Transverse colon (tissue), 4 donors: Measurements from ENCODE around the gene LIG4.

ENCODE experiments used
- CTCF ChIP-seq, 5 experiments: fragments of 200-600 bp in 3 of 5; fragments of 450-650 bp in 2 of 5; sonication (generic) in 3 of 5; IDR thresholded peaks; 1 replicate in 2 of 5; 2 replicates in 3 of 5; pipeline ENCODE4 v1.5.1; 2016 to 2017; ENCODE audit warnings: antibody characterized with exemption in 5 of 5, inconsistent platforms in 3 of 5, mild to moderate bottlenecking in 2 of 5, moderate library complexity in 1 of 5
- EP300 ChIP-seq: sonication (generic); formaldehyde crosslinking; IDR thresholded peaks from one replicate; pipeline ENCODE4 v1.6.1; 2017; ENCODE audit warnings: antibody characterized with exemption, low read depth
- POLR2A ChIP-seq: fragments of 450-650 bp; IDR thresholded peaks from one replicate; pipeline ENCODE4 v1.6.1; 2016; ENCODE audit warnings: antibody characterized with exemption, mild to moderate bottlenecking, moderate library complexity
- POLR2AphosphoS5 ChIP-seq, 3 donors: sonication (generic); formaldehyde crosslinking; IDR thresholded peaks; one replicate each; pipeline ENCODE4 v1.6.1; 2016; ENCODE audit warnings: antibody characterized with exemption in 3 of 3

GRCh38 chr13:108158746-108159145, 56.6 kb downstream of the LIG4 start:
- TF ChIP-seq CTCF (IDR thresholded peaks at IDR 0.05) (no peak), EP300 (no peak), POLR2A (no peak), POLR2AphosphoS5 (IDR thresholded peaks at IDR 0.05) (no peak)
